Measurements from ENCODE around the gene TMED9. TPM values are rescaled to one million over a fixed set of nuclear protein-coding genes. Genes with fewer than 3 reads are reported as not detected.

TMED9 gene
- total RNA-seq, 1 donor from 2014 or later: 216 TPM

DNA sequence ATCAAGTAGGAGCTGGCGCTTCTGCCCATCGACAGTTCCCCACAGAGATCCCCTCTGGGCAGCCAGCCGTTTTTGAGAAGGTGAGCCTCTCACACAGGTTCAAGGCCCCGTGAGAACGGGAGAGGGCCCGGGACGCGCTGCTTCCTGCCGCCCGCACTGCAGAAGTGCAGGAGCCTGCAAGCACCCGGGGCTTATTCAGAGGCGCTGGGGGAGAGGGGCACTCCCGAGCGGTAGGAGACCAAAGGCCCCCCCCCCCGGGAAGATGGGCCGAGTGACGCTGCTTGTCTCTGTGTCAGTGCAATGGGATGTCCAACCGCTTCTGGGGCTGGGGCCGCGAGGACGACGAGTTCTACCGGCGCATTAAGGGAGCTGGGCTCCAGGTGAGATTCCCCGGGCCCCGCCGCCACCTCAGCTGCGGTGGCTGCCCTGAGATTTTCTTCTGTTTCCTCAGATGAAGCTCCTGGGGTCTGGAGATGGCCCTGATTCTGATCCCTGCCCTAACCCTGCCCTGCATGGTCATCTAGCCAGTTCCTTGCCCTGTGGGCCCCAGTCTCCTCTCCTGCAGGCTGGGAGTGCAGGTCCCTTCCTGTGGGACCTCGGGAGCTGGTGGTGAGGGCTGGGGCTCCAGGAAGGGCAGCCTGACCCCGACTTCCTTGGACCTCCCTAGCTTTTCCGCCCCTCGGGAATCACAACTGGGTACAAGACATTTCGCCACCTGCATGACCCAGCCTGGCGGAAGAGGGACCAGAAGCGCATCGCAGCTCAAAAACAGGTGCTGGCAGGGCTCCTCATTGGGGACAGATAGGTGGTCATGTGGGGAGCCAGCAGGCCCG is 16.5 kb downstream of the TMED9 start:
- H3K9me3 Mint-ChIP-seq (ENCODE audit: unreplicated experiment): no peaks in the 10 kb centered on the region
- TF ChIP-seq, protein P1, sequence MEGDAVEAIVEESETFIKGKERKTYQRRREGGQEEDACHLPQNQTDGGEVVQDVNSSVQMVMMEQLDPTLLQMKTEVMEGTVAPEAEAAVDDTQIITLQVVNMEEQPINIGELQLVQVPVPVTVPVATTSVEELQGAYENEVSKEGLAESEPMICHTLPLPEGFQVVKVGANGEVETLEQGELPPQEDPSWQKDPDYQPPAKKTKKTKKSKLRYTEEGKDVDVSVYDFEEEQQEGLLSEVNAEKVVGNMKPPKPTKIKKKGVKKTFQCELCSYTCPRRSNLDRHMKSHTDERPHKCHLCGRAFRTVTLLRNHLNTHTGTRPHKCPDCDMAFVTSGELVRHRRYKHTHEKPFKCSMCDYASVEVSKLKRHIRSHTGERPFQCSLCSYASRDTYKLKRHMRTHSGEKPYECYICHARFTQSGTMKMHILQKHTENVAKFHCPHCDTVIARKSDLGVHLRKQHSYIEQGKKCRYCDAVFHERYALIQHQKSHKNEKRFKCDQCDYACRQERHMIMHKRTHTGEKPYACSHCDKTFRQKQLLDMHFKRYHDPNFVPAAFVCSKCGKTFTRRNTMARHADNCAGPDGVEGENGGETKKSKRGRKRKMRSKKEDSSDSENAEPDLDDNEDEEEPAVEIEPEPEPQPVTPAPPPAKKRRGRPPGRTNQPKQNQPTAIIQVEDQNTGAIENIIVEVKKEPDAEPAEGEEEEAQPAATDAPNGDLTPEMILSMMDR (IDR thresholded peaks at IDR 0.05): no peak
- no peak overlapping the region for H3K4me3 Mint-ChIP-seq (ENCODE audit: unreplicated experiment)
- no peaks in the 10 kb centered on the region for H3K27me3 Mint-ChIP-seq (ENCODE audit: unreplicated experiment)
- peak; percentile 77 for DNase-seq (ENCODE audit: extremely low spot score, unreplicated experiment)
- H3K27ac Mint-ChIP-seq (ENCODE audit: unreplicated experiment): no peak overlapping the region
- H3K36me3 Mint-ChIP-seq (ENCODE audit: unreplicated experiment): peaks cover 8% of the 10 kb centered on the region
- peaks cover 13% of the 10 kb centered on the region for H3K4me1 Mint-ChIP-seq (ENCODE audit: unreplicated experiment)

DNA sequence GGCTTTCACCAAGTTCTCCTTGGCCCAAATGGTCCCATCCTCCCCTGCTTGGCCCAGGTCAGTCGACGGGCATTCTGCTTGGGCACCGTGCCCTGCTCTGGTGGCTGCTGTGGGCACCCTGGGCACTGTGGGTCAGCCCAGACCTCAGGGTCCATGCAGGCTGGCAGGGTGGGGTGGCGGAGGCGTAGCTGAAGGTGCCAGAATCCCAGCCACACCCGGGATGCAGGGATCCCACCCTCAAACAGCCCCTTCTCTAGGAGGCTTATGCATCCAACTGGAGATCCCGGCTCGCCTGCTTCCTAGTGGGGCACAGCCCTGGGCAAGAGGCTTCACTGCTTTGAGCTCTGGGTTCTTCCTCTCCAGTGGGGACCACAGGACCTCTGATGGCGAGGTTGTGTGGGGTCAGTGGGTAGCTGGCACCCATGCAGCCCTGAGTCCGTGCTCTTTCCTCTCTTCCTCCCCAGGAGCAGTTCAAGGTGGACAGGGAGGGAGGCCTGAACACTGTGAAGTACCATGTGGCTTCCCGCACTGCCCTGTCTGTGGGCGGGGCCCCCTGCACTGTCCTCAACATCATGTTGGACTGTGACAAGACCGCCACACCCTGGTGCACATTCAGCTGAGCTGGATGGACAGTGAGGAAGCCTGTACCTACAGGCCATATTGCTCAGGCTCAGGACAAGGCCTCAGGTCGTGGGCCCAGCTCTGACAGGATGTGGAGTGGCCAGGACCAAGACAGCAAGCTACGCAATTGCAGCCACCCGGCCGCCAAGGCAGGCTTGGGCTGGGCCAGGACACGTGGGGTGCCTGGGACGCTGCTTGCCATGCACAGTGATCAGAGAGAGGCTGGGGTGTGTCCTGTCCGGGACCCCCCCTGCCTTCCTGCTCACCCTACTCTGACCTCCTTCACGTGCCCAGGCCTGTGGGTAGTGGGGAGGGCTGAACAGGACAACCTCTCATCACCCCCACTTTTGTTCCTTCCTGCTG is 17.4 kb downstream of the TMED9 start:
- Mint-ChIP-seq H3K27ac (ENCODE audit: unreplicated experiment) (no peak overlapping the region), H3K4me1 (ENCODE audit: unreplicated experiment) (peaks cover 13% of the 10 kb centered on the region), H3K9me3 (ENCODE audit: unreplicated experiment) (no peaks in the 10 kb centered on the region), H3K4me3 (ENCODE audit: unreplicated experiment) (no peak overlapping the region), H3K36me3 (ENCODE audit: unreplicated experiment) (peaks cover 8% of the 10 kb centered on the region), H3K27me3 (ENCODE audit: unreplicated experiment) (no peaks in the 10 kb centered on the region)
- peak; percentile 82 for DNase-seq (ENCODE audit: extremely low spot score, unreplicated experiment)
- TF ChIP-seq, protein P1 (IDR thresholded peaks at IDR 0.05): no peak

DNA sequence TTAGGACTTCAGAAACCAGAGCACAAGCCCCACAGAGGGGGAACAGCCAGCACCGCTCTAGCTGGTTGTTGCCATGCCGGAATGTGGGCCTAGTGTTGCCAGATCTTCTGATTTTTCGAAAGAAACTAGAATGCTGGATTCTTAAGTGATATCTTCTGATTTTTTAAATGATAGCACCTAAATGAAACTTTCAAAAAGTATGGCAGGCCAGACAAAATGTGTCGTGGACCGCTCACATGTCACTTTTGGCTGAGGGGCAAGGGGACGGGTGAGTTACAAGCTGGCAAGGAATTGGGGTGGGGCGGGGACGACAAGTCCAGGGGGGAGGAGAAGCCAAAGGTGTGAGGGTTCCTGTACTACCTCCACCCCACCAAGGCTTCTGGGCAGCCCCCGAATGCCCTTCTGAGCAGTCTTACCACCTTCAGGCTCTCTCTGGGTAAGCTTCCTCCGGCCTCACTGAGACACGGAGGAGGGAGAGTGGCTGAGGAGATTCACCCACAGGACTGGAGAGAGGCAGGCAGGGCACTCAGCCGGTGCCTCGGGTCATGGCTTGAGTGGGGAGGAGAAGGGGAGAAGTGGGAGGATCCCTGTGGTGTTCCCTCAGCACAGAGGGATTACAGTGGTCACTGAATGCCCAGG is 18.2 kb downstream of the TMED9 start:
- Mint-ChIP-seq H3K4me3 (ENCODE audit: unreplicated experiment) (no peak overlapping the region), H3K9me3 (ENCODE audit: unreplicated experiment) (no peaks in the 10 kb centered on the region)
- TF ChIP-seq, protein P1 (IDR thresholded peaks at IDR 0.05): no peak

DNA sequence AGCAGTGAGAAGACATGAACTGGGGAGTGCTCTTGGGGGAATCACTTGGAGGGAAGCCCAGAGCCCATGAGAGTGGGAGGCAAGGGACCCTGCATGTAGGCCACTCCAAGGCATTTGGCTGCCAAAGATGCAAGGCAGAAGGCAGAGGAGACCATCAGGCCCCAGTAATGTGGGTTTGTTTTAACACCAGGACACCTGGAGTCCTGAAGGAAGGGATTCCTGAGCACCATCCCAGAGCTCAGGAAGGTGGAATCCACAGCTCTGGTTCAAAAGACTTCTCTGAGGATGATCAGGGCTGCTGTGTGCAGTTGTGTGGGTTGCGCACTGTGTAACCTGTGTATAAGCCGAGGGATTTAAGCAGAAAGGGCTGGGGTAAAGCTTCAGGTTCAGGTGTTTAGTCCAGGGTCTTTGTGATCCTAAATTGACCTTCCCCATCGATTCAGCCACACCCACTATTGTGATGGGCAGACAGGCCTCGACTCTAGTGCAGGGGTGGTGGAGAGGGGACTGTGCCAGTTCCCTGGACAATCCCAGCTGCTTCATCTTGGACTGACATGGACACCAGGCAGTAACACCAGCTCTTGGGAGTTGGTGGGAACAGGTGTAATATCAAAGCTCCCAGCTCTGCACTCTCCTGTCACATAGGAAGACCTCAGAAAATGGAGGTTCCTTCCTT is 18.9 kb downstream of the TMED9 start:
- DNase-seq (ENCODE audit: extremely low spot score, unreplicated experiment): peak; percentile 56
- Mint-ChIP-seq H3K27ac (ENCODE audit: unreplicated experiment) (no peak overlapping the region), H3K27me3 (ENCODE audit: unreplicated experiment) (no peaks in the 10 kb centered on the region), H3K4me3 (ENCODE audit: unreplicated experiment) (no peak overlapping the region), H3K4me1 (ENCODE audit: unreplicated experiment) (peaks cover 13% of the 10 kb centered on the region), H3K36me3 (ENCODE audit: unreplicated experiment) (peaks cover 6% of the 10 kb centered on the region), H3K9me3 (ENCODE audit: unreplicated experiment) (no peaks in the 10 kb centered on the region)
- TF ChIP-seq, protein P1 (IDR thresholded peaks at IDR 0.05): no peak

More for the DNA sequence above, 18.2 kb downstream of the TMED9 start:
- peak; percentile 66 for DNase-seq (ENCODE audit: extremely low spot score, unreplicated experiment)
- peaks cover 8% of the 10 kb centered on the region for H3K36me3 Mint-ChIP-seq (ENCODE audit: unreplicated experiment)
- H3K27ac Mint-ChIP-seq (ENCODE audit: unreplicated experiment): no peak overlapping the region
- no peaks in the 10 kb centered on the region for H3K27me3 Mint-ChIP-seq (ENCODE audit: unreplicated experiment)
- H3K4me1 Mint-ChIP-seq (ENCODE audit: unreplicated experiment): peaks cover 13% of the 10 kb centered on the region
